ENCODE data around the gene EPB41L1. TPM values are rescaled to one million over a fixed set of nuclear protein-coding genes. Genes with fewer than 3 reads are reported as not detected.

The EPB41L1 gene
- 5.6 and 8.8 TPM in 2 replicates for total RNA-seq (2014; rRNA removed; shearing (Covaris generic))

DNA sequence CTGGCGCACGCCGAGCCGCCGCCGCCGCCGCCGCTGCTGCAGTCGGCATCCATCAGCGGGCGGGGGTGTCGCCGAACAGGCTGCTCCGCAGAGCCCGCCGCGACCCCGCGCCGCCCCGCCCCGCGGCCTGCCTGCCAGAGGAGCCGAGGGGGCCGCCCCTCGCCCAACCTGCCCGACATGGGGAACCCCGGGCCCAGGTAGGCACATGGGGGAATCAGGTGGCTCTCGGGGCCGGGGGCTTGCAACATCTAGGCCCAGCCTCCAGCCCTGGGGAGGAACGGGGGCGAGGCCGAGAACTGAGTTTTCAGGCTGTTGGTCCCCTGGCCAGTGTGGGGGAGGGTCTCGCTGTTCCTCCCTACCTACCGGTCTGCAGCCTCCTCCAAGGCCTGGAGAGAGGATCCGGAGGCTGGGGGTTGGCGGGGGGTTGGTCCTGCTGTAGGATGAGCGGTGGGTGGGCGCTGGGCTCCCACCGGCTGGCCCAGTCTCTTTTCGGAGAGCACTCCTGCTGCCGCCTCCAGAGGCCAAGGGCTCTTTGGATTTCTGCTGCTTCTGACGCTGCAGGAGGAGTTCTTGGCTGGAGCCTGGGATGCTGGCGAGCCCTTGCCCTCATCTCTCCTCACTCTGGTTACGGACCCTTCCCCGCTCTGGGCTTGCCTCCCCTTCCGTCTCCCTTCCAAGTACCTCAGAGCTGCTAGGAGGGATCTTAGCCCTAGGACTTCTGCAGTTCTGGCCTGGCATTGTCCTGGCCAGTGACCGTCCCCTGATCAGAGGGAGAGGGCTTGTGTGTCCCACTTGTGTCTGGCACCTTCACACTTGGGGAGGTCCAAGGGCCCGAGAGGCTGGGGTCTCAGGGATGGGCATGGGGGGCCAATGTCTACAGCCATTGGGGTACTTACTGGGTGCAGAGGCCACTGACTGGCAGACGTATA lies at the start of gene EPB41L1:
TSS of gene EPB41L1 (plus strand) at position 41 of the 929 bp plus-strand sequence. CDS start 19,038 bp downstream, outside the sequence.
- no peak for DNase-seq (ENCODE audit: low read depth)

- no peak for DNase-seq (ENCODE audit: low read depth)
Measured at GRCh38 chr20:36104856-36105255, 49.7 kb upstream of the EPB41L1 start.

GRCh38 chr20:36105711-36106226 lies 48.8 kb upstream of the EPB41L1 start:
- no peak for DNase-seq (ENCODE audit: low read depth)

- no peak for DNase-seq (ENCODE audit: low read depth)
Measured at GRCh38 chr20:36106606-36107005, 47.9 kb upstream of the EPB41L1 start.

- no peak for DNase-seq (ENCODE audit: low read depth)
Measured at GRCh38 chr20:36107881-36108280, 46.7 kb upstream of the EPB41L1 start.

GRCh38 chr20:36109251-36109947 lies 45.1 kb upstream of the EPB41L1 start:
- DNase-seq (ENCODE audit: low read depth), result no peak

GRCh38 chr20:36110994-36111393 lies 43.5 kb upstream of the EPB41L1 start:
- no peak for DNase-seq (ENCODE audit: low read depth)

DNA sequence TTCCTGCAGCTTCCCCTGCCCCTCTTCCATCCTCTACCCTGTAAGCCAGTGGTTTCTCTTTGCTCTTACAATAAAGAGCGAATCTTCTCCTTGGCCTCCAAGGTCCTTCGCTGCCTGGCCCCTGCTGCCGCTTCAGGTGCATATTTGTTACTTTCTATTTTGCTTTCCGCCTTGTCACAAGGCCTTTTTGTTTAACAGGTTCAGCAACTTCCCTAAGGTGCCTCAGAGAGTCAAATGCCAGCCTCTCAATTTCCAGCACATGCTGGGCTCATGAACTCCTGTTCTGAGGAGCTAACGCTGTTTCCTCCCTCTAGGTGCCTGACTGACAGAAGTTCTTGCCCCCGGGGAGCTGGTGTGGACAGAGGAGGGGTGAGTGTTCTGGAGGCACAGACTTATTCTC lies 42.4 kb upstream of the EPB41L1 start:
- no peak for DNase-seq (ENCODE audit: low read depth)

DNA sequence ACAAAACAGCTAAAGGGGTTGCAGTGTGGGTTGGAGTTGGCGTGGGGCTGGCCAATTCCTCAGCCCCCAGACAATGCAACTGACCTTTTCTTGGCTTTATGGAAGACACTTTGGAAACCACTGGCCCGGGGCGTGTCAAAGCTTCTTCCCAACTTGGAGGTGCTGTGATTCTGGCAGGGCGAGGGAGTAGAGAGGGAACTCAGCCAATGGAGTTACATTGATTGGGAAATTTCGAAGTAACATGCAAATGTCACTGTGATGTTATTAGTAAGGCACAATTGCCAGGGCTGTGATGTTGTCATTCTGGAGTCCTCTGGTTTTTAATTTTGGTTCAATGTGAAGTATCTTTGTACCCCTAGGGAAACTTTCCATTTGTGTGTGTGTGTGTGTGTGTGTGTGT lies 41.5 kb upstream of the EPB41L1 start:
- no peak for DNase-seq (ENCODE audit: low read depth)

DNA sequence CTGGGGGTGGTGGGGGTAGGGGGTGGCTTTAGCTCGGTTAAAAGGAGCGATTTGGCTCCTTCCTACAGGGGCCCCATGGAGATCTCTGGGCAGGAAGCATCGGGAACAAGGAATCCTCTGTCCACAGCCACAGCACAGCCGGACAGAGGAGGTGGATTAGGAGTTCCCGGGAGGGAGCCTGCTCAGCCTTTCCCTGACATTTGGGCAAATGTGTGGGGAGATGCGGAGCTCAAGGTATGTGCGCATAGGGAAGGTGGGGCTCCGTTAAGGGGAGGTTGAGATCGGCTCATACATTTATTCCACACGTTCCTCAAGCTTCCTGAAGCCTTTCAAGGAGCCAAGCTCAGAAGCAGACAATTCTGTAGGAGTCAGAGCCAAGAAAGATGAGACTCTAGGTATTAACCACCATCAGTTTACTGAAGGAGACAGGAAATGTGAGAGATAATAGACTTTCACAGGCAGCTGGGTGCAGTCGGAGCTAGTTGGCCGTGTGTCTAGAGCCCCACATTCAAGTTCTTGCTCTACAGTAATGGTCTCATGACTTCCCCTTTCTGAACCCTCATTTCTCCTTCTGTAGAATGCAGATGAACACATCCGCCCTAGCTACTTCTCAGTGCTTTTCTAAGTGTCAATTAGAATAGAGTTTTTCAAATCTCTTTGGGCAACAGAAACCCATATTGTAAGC lies 40.8 kb upstream of the EPB41L1 start:
- DNase-seq (ENCODE audit: low read depth), result no peak

DNA sequence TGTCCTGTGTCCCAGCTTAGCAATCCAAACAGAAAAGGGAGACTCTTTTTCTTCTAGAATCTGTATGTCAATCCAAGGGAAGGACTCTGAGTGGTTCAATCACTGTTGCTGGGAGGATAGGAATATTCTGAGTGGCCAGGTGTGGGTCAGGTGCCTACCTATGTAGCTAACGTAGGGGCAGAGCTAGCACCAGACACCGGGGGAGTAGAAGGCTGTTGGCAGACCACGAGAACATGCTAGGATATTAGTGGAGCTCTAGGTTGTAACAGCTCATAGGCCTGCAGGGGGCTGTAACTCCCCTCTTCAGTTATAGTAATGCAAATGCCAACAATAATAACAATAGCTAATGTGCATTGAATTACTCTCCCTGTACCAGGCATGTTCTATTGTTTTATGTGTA lies 39.8 kb upstream of the EPB41L1 start:
- no peak for DNase-seq (ENCODE audit: low read depth)

DNA sequence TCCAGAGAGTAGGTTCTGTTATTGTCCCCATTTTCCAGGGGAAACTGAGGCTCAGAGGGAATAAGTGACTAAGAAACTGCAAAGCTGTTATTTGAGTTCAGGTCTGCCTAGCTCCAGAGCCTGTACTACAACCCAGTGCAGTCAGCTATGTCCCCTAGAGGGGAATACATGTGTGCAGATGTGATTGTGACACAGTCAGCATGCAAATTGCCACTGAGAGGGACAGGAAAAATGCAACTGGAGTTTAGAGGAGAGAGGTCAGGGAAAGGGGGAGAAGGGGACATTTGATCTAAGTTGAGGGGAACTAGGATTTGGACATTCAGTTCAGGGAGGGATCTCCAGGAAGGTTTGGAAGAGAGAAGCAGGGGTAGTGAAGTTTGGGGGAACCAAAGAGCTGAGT lies 38.6 kb upstream of the EPB41L1 start:
- no peak for DNase-seq (ENCODE audit: low read depth)

GRCh38 chr20:36116807-36117441 lies 37.6 kb upstream of the EPB41L1 start:
- DNase-seq (ENCODE audit: low read depth), result peak; percentile 56

- no peak for DNase-seq (ENCODE audit: low read depth)
Measured at GRCh38 chr20:36117638-36118037, 36.9 kb upstream of the EPB41L1 start.

DNA sequence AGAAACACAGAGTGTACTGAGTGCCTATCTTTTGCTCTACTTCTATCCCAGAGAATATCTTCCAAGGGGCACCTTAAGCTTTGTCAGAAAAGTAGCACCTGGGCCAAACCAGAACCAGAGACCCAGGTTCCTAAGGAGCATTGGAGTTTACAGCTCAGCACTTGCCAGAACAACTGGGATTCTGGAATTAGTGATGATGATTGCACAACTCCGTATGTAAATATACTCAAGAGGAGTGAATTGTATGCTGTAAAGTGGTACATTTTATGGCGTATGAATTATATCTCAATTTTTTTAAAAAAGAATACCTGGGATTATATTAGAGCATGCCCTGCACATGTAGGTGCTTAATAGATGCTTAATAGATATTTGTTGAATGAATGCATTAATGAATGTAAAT lies 36.2 kb upstream of the EPB41L1 start:
- no peak for DNase-seq (ENCODE audit: low read depth)

GRCh38 chr20:36119537-36119936 lies 35.0 kb upstream of the EPB41L1 start:
- no peak for DNase-seq (ENCODE audit: low read depth)

GRCh38 chr20:36120241-36120640 lies 34.3 kb upstream of the EPB41L1 start:
- DNase-seq (ENCODE audit: low read depth), result no peak

- no peak for DNase-seq (ENCODE audit: low read depth)
Measured at GRCh38 chr20:36120991-36121390, 33.5 kb upstream of the EPB41L1 start.

DNA sequence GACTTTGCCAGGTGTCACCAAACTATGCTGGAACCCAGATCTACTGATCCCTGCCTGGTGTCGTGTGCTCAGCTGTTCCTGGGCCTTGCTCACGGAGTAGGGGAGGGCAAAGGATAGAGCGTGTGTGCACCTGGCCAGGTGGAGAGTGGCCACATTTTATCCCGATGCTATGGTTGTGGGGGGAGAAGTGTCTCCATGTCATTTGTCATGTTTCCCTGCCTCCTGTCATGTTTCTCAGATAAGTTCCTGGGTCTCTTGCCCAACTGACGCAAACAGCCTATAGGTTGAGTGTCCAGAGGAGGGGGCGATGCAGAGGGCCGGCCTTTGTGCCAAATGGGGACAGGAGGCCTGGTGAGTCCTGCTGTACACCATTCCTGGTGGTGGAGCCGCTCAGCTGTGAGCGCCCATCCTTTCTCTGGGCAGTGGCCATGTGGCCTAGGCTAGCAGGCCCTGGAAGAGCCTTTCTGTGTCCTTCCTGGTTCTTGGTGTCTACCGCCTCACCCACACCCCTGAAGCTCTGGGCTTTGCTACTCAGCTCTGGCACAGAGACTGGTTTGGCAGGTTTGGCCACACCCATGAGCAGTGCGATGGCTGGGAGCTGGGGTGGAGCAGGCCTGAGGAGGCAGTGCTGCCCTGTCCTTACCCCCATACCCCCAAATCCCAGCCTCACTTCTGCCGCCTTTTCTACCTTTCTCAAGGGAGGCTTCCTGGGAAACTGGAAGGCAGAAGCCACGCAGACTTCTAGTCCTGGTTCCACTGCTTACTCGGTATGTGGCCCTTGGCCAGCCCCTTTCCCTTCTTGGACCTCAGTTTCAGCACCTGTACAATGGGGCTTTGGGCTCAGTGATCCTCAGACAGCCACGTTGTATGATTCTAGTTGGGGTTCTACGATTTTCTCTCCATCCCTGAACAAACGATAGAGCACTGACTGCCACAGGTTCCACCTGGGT lies 32.3 kb upstream of the EPB41L1 start:
- no peak for DNase-seq (ENCODE audit: low read depth)

DNA sequence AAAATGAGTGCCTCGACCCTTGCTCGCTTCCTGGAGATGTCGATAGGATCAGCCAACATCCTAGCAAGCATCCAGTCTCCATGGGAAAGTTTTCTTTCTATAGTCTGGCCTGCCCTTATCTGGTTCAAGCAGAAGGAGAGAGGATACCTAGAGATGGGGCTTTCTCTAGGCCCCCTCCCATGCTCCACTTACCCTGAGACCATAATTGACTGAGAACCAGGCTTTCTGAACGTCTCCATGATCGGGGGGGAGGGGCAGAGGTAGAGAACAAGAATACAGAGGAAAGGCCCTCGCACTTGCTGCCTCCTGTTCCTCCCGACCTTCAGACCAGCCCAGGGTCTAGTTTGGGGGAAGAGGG lies 31.6 kb upstream of the EPB41L1 start:
- DNase-seq (ENCODE audit: low read depth), result no peak

GRCh38 chr20:36125097-36125496 lies 29.4 kb upstream of the EPB41L1 start:
- DNase-seq (ENCODE audit: low read depth), result no peak

Measured in RPMI7951 (cell line).